HepG2 (cell line): ENCODE results near the gene RAB24. TPM values are rescaled to one million over a fixed set of nuclear protein-coding genes. Genes with fewer than 3 reads are reported as not detected.
A peak's percentile ranks its signal among the peaks of the same experiment; 100 is the strongest.

Experiments used
- BCLAF1 ChIP-seq: fragments of 450-650 bp; IDR thresholded peaks from 2 replicates; pipeline ENCODE4 v1.6.1; 2017; ENCODE audit warnings: mild to moderate bottlenecking
- HMGA1 ChIP-seq: sonication (generic); formaldehyde crosslinking; conservative IDR thresholded peaks from 2 replicates; pipeline ENCODE4 v1.4.0; 2020; ENCODE audit warnings: missing genetic modification reagents
- KLF6 ChIP-seq: IDR thresholded peaks from 2 replicates; pipeline ENCODE4 v1.8.0; 2016; ENCODE audit warnings: missing biosample characterization, missing genetic modification reagents
- MEF2D ChIP-seq: sonication (generic); formaldehyde crosslinking; IDR thresholded peaks from 2 replicates; pipeline ENCODE4 v1.5.1; 2020; ENCODE audit warnings: mild to moderate bottlenecking, missing genetic modification reagents
- MEIS2 ChIP-seq: sonication (generic); formaldehyde crosslinking; IDR thresholded peaks from 2 replicates; pipeline ENCODE4 v1.9.0; 2021; ENCODE audit warnings: mild to moderate bottlenecking, missing genetic modification reagents
- PRDM10 ChIP-seq: sonication (generic); formaldehyde crosslinking; IDR thresholded peaks from 2 replicates; pipeline ENCODE4 v1.4.0; 2020; ENCODE audit warnings: low read depth, missing genetic modification reagents
- TMF1 ChIP-seq: sonication (generic); formaldehyde crosslinking; IDR thresholded peaks from 2 replicates; pipeline ENCODE4 v1.8.1; 2022; ENCODE audit warnings: low read depth, missing genetic modification reagents
- ZNF281 ChIP-seq: sonication (generic); formaldehyde crosslinking; IDR thresholded peaks from 2 replicates; pipeline ENCODE4 v1.4.0; 2020; ENCODE audit warnings: missing genetic modification reagents, borderline replicate concordance
- ZNF652 ChIP-seq: IDR thresholded peaks from 2 replicates; pipeline ENCODE4 v1.6.1; 2016; ENCODE audit warnings: low read depth, borderline replicate concordance
- ZNF784 ChIP-seq: sonication (generic); formaldehyde crosslinking; IDR thresholded peaks from 2 replicates; pipeline ENCODE4 v1.5.1; 2020; ENCODE audit warnings: missing genetic modification reagents, mild to moderate bottlenecking, borderline replicate concordance
- polyA plus RNA-seq, 8 experiments: library from polyadenylated mRNA; depleted of rRNA in 3 of 8; stranded (reverse) in 7 of 8; unstranded in 1 of 8; fragments of >200 nt; fragmentation: Illumina TruSeq in 4 of 8; extraction: Trizol in 4 of 8; gene quantifications; 2 replicates each; pipeline versions ENCODE4 v1.2.1 to v1.2.3, GENCODE V29; 2011 to 2016; ENCODE audit warnings: low read depth in 4 of 8, missing spikeins in 1 of 8, mixed read lengths in 1 of 8; ENCODE audit not compliant: insufficient read depth in 1 of 8
- total RNA-seq, 5 experiments: library from RNA; depleted of rRNA; stranded (reverse); fragments of >200 nt; fragmentation: Illumina TruSeq; extraction: Trizol; gene quantifications; 2 replicates each; pipeline ENCODE4 v1.2.3, GENCODE V29; 2016; ENCODE audit warnings: low read depth in 1 of 5
- TF ChIP-seq, protein P1 (sequence below): IDR thresholded peaks from 2 replicates; pipeline ENCODE4 v1.6.1; 2016; ENCODE audit warnings: low read depth, missing genetic modification reagents, missing compliant biosample characterization

RAB24 gene
- total and polyA plus RNA-seq, 2 of the 13 experiments (the other 11 are each of a cell fraction or from before 2014, with no cell fraction given): 22.9 to 63.7 TPM

- TF ChIP-seq ZNF281 (no peak), MEIS2 (CRISPR knock-in tag) (no peak), HMGA1 (CRISPR knock-in tag) (no peak), MEF2D (CRISPR knock-in tag) (no peak), PRDM10 (CRISPR knock-in tag) (no peak), BCLAF1 (no peak), KLF6 (CRISPR knock-in tag) (0 out of 2 replicates have a peak, but pooled peaks have one; percentile 21), ZNF652 (peak; percentile 60), ZNF784 (CRISPR knock-in tag) (no peak), TMF1 (CRISPR knock-in tag) (no peak)
- TF ChIP-seq, protein P1, sequence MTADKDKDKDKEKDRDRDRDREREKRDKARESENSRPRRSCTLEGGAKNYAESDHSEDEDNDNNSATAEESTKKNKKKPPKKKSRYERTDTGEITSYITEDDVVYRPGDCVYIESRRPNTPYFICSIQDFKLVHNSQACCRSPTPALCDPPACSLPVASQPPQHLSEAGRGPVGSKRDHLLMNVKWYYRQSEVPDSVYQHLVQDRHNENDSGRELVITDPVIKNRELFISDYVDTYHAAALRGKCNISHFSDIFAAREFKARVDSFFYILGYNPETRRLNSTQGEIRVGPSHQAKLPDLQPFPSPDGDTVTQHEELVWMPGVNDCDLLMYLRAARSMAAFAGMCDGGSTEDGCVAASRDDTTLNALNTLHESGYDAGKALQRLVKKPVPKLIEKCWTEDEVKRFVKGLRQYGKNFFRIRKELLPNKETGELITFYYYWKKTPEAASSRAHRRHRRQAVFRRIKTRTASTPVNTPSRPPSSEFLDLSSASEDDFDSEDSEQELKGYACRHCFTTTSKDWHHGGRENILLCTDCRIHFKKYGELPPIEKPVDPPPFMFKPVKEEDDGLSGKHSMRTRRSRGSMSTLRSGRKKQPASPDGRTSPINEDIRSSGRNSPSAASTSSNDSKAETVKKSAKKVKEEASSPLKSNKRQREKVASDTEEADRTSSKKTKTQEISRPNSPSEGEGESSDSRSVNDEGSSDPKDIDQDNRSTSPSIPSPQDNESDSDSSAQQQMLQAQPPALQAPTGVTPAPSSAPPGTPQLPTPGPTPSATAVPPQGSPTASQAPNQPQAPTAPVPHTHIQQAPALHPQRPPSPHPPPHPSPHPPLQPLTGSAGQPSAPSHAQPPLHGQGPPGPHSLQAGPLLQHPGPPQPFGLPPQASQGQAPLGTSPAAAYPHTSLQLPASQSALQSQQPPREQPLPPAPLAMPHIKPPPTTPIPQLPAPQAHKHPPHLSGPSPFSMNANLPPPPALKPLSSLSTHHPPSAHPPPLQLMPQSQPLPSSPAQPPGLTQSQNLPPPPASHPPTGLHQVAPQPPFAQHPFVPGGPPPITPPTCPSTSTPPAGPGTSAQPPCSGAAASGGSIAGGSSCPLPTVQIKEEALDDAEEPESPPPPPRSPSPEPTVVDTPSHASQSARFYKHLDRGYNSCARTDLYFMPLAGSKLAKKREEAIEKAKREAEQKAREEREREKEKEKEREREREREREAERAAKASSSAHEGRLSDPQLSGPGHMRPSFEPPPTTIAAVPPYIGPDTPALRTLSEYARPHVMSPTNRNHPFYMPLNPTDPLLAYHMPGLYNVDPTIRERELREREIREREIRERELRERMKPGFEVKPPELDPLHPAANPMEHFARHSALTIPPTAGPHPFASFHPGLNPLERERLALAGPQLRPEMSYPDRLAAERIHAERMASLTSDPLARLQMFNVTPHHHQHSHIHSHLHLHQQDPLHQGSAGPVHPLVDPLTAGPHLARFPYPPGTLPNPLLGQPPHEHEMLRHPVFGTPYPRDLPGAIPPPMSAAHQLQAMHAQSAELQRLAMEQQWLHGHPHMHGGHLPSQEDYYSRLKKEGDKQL: no peak
Observed at GRCh38 chr5:177325868-177326381, 22.4 kb upstream of the RAB24 start (continued).
